ENCODE measurements around the gene STAC2.

The STAC2 gene

DNA sequence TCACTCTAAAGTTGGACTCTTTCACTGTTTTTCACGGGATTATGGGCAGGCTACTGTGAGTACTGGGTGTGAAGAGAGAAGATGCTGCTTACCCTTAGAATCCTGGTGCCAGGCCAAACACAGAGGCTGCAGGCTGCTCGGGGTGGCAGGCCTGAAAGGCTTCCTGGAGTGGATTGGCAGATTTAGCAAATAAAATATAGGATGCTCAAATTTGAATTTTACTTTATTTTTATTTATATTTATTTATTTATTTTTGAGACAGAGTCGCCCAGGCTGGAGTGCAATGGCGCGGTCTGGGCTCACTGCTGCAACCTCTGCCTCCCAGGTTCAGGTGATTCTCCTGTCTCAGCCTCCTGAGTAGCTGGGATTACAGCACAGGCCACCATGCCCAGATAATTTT, 14.9 kb upstream of the STAC2 start:
- Histone ChIP-seq H3K4me3 (ENCODE audit: low read length) (no peak overlapping the region), H3K36me3 (ENCODE audit: control insufficient read depth, insufficient read depth, low read length) (no peaks in the 10 kb centered on the region), H3K27me3 (ENCODE audit: control insufficient read depth, insufficient read depth, low read length) (peaks cover 6% of the 10 kb centered on the region), H3K9ac (ENCODE audit: low read length) (no peak overlapping the region), H3K27ac (ENCODE audit: low read depth, low read length) (no peak overlapping the region), H3K4me1 (ENCODE audit: control insufficient read depth, insufficient read depth, low read length) (no peaks in the 10 kb centered on the region)

DNA sequence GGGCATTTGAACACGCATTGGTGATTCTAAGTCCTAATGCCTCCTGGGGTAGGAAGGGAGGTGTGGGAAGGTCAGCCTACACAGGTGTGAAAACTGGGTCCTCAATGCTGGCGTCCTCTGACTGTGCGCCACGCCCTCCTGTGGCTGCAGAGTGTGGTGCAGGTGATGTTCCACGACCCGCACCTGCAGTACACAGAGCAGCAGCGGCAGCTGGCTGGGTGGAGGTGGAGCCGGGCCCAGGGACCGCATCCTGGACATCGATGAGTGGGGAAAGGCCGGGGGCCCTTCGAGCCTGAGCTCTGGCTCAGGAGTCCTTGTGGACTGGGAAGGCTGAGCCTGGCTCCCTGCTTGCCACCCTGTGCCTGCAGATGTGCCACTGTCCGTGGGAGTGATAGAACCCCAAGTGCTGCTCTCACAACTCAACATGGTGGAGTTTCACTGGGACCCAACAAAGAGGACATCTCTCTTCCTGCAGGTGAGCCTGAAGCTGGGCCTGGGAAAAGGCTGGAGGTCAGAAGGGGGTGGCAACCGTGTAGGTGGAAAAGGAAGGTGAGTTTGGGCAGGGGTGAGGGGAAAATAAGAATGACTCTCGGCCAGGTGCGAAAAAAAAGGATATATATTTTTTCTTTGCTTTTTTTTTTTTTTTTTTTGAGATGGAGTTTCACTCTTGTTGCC, 14.0 kb upstream of the STAC2 start:
- H3K27me3 ChIP-seq (ENCODE audit: control insufficient read depth, insufficient read depth, low read length), result peaks cover 6% of the 10 kb centered on the region
- no peaks in the 10 kb centered on the region for H3K36me3 ChIP-seq (ENCODE audit: control insufficient read depth, insufficient read depth, low read length)
- H3K4me3 ChIP-seq (ENCODE audit: low read length), result no peak overlapping the region
- H3K4me1 ChIP-seq (ENCODE audit: control insufficient read depth, insufficient read depth, low read length), result no peaks in the 10 kb centered on the region
- no peak overlapping the region for H3K27ac ChIP-seq (ENCODE audit: low read depth, low read length)
- H3K9ac ChIP-seq (ENCODE audit: low read length), result no peak overlapping the region

GRCh38 chr17:39238311-39238972, 12.7 kb upstream of the STAC2 start:
- no peak overlapping the region for H3K9ac ChIP-seq (ENCODE audit: low read length)
- H3K27ac ChIP-seq (ENCODE audit: low read depth, low read length), result no peak overlapping the region
- no peaks in the 10 kb centered on the region for H3K4me1 ChIP-seq (ENCODE audit: control insufficient read depth, insufficient read depth, low read length)
- no peak overlapping the region for H3K4me3 ChIP-seq (ENCODE audit: low read length)
- no peaks in the 10 kb centered on the region for H3K36me3 ChIP-seq (ENCODE audit: control insufficient read depth, insufficient read depth, low read length)
- peaks cover 6% of the 10 kb centered on the region for H3K27me3 ChIP-seq (ENCODE audit: control insufficient read depth, insufficient read depth, low read length)

- no peaks in the 10 kb centered on the region for H3K36me3 ChIP-seq (ENCODE audit: control insufficient read depth, insufficient read depth, low read length)
- H3K27ac ChIP-seq (ENCODE audit: low read depth, low read length), result no peak overlapping the region
Observed at GRCh38 chr17:39237586-39237985, 11.8 kb upstream of the STAC2 start.

GRCh38 chr17:39236981-39237441, 11.3 kb upstream of the STAC2 start:
- Histone ChIP-seq H3K27ac (ENCODE audit: low read depth, low read length) (no peak overlapping the region), H3K4me1 (ENCODE audit: control insufficient read depth, insufficient read depth, low read length) (no peaks in the 10 kb centered on the region), H3K4me3 (ENCODE audit: low read length) (no peak overlapping the region), H3K27me3 (ENCODE audit: control insufficient read depth, insufficient read depth, low read length) (peaks cover 6% of the 10 kb centered on the region), H3K36me3 (ENCODE audit: control insufficient read depth, insufficient read depth, low read length) (no peaks in the 10 kb centered on the region), H3K9ac (ENCODE audit: low read length) (no peak overlapping the region)

More at GRCh38 chr17:39237586-39237985, 11.8 kb upstream of the STAC2 start:
- H3K27me3 ChIP-seq (ENCODE audit: control insufficient read depth, insufficient read depth, low read length), result peaks cover 6% of the 10 kb centered on the region
- no peaks in the 10 kb centered on the region for H3K4me1 ChIP-seq (ENCODE audit: control insufficient read depth, insufficient read depth, low read length)
- H3K4me3 ChIP-seq (ENCODE audit: low read length), result no peak overlapping the region
- no peak overlapping the region for H3K9ac ChIP-seq (ENCODE audit: low read length)

- Histone ChIP-seq H3K9ac (ENCODE audit: low read length) (no peak overlapping the region), H3K4me3 (ENCODE audit: low read length) (no peak overlapping the region), H3K27me3 (ENCODE audit: control insufficient read depth, insufficient read depth, low read length) (peaks cover 11% of the 10 kb centered on the region), H3K36me3 (ENCODE audit: control insufficient read depth, insufficient read depth, low read length) (no peaks in the 10 kb centered on the region), H3K4me1 (ENCODE audit: control insufficient read depth, insufficient read depth, low read length) (no peaks in the 10 kb centered on the region), H3K27ac (ENCODE audit: low read depth, low read length) (no peak overlapping the region)
Observed at GRCh38 chr17:39236450-39236927, 10.7 kb upstream of the STAC2 start.

GRCh38 chr17:39235555-39236449, 10.1 kb upstream of the STAC2 start:
- Histone ChIP-seq H3K27me3 (ENCODE audit: control insufficient read depth, insufficient read depth, low read length) (peaks cover 13% of the 10 kb centered on the region), H3K9ac (ENCODE audit: low read length) (no peak overlapping the region), H3K4me1 (ENCODE audit: control insufficient read depth, insufficient read depth, low read length) (no peaks in the 10 kb centered on the region), H3K27ac (ENCODE audit: low read depth, low read length) (no peak overlapping the region), H3K4me3 (ENCODE audit: low read length) (no peak overlapping the region), H3K36me3 (ENCODE audit: control insufficient read depth, insufficient read depth, low read length) (no peaks in the 10 kb centered on the region)

DNA sequence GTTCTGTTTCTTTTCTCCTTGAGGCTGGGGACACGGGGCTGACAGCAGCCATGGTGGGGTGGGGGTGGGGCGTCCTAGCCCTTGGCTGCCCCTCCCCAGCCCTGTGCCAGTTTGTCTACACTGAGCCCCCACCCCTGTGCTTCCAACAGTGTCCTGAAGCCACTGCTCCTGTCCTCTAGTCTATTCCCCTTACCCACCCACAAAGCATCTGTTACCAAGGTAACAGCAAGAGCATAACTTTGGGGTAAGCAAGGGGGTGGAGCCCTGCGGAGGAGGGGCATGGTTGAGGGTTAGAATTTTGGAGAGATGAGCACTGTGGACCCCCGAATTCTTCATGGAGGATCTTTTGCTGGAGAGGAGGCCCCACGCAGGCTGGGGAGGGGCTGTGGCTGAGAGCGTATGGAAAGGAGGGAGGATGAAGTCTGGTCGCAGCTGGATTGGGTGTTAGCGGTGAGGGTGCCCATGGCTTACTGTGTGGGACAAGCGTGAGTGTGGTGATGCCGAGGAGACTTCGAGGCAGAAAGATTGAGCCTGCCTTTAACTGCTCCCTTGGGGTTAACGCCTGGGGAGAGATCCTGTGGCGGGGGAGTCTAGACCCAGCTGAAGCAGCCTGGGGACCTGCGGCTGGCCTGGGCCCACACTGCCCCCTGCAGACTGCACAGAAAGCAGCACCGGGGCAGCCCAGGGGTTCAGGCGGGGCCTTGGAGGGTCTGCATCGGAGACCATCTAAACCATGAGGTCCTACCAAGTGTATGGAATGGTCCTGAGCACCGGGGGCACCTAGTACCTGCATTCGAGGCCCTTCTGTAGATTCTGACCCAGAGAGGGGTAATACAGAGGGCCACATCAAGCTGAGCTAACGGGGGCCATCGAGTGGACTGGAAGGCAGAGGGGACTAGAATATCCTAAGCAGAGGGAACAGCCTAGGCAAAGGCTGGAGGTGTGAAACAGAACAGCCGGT, 6.1 kb upstream of the STAC2 start:
- Histone ChIP-seq H3K9ac (ENCODE audit: low read length) (no peak overlapping the region), H3K4me3 (ENCODE audit: low read length) (peak overlapping the region; percentile 37)

DNA sequence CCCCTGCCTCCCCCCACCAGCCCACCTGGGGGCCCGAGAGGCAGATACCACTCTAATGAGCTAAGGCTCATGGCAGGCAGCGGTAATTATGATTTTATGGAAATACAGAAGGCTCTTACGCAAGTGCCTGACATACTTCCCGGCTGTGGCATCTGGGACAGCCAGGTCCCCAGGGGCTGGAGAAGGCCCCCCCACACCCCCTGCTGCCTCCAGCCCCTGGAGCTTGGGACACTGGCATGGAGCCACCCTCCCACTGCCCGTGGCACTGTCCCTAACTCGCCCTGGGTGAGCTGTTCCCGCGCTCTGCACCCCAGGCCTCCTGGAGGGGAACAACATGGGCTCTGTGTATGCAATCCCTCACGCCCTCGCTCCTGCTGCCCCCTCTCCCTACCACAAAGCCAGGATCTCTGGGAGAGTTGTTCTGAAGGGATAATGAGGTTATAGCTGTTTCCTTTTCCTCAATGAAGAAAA, 5.4 kb upstream of the STAC2 start:
- H3K9ac ChIP-seq (ENCODE audit: low read length), result no peak overlapping the region
- peaks cover 15% of the 10 kb centered on the region for H3K27me3 ChIP-seq (ENCODE audit: control insufficient read depth, insufficient read depth, low read length)
- no peaks in the 10 kb centered on the region for H3K4me1 ChIP-seq (ENCODE audit: control insufficient read depth, insufficient read depth, low read length)
- H3K36me3 ChIP-seq (ENCODE audit: control insufficient read depth, insufficient read depth, low read length), result no peaks in the 10 kb centered on the region
- H3K27ac ChIP-seq (ENCODE audit: low read depth, low read length), result no peak overlapping the region
- no peak overlapping the region for H3K4me3 ChIP-seq (ENCODE audit: low read length)

More for the DNA sequence above, 6.1 kb upstream of the STAC2 start:
- no peak overlapping the region for H3K27ac ChIP-seq (ENCODE audit: low read depth, low read length)
- H3K36me3 ChIP-seq (ENCODE audit: control insufficient read depth, insufficient read depth, low read length), result no peaks in the 10 kb centered on the region
- H3K27me3 ChIP-seq (ENCODE audit: control insufficient read depth, insufficient read depth, low read length), result peaks cover 15% of the 10 kb centered on the region
- no peaks in the 10 kb centered on the region for H3K4me1 ChIP-seq (ENCODE audit: control insufficient read depth, insufficient read depth, low read length)

- no peak overlapping the region for H3K9ac ChIP-seq (ENCODE audit: low read length)
- H3K27me3 ChIP-seq (ENCODE audit: control insufficient read depth, insufficient read depth, low read length), result peaks cover 15% of the 10 kb centered on the region
- no peak overlapping the region for H3K4me3 ChIP-seq (ENCODE audit: low read length)
- H3K36me3 ChIP-seq (ENCODE audit: control insufficient read depth, insufficient read depth, low read length), result no peaks in the 10 kb centered on the region
- H3K27ac ChIP-seq (ENCODE audit: low read depth, low read length), result no peak overlapping the region
- H3K4me1 ChIP-seq (ENCODE audit: control insufficient read depth, insufficient read depth, low read length), result no peaks in the 10 kb centered on the region
Observed at GRCh38 chr17:39230361-39230760, 4.6 kb upstream of the STAC2 start.

- Histone ChIP-seq H3K36me3 (ENCODE audit: control insufficient read depth, insufficient read depth, low read length) (no peaks in the 10 kb centered on the region), H3K27ac (ENCODE audit: low read depth, low read length) (no peak overlapping the region), H3K27me3 (ENCODE audit: control insufficient read depth, insufficient read depth, low read length) (peaks cover 15% of the 10 kb centered on the region), H3K9ac (ENCODE audit: low read length) (no peak overlapping the region), H3K4me3 (ENCODE audit: low read length) (no peak overlapping the region), H3K4me1 (ENCODE audit: control insufficient read depth, insufficient read depth, low read length) (no peaks in the 10 kb centered on the region)
Observed at GRCh38 chr17:39229274-39229913, 3.6 kb upstream of the STAC2 start.

All from rectal smooth muscle tissue (tissue), 1 donor.